SW480 (cell line): Measurements from ENCODE around the gene FAM120C.

Source experiments
- DNase-seq: peaks from one replicate; pipeline ENCODE4 v3.0.0-alpha.2; 2016; ENCODE audit warnings: low spot score

Gene FAM120C

GRCh38 chrX:54157561-54157960 is 25.5 kb downstream of the FAM120C start:
- DNase-seq: no peak

GRCh38 chrX:54134269-54134668 is 48.8 kb downstream of the FAM120C start:
- DNase-seq: no peak

DNA sequence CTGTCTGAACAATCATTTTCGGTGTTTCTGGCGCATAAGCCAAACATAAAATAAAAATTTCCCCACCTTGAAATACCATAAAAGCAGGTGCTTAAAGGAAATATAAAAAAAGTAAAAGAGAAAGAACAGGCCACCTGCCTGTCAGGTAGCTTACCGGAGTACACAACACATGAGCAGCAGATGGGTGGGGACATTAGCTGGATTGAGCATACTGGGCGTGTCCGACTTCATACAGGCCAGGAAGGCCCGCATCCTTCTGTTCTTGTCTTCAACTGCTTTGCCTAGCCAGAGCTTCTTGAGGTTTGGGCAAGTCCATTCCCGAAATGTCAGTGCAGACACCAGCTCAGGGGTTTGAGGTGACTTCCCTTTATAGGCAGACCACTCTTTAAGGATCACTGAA is 66.7 kb downstream of the FAM120C start:
- no peak for DNase-seq

GRCh38 chrX:54093571-54093970 is 89.5 kb downstream of the FAM120C start:
- DNase-seq: no peak

DNA sequence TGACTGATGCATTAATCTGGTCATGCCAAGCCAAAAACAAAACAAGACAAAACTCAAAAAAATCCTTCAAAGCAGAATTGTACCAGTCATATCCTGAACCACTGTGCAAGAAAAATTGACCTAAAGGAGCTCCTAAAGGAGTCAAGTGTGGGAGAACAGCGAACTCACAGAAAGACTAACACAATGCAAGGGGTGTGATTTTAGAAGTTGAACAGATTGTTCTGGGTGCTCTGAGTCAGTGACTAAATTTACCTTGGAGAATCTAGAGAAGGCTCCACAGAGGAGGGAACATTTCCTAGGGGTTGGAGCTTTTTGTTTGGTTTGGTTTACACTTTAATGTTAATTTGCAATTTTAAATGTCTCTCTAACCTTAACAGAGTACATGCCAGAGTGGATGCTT is 89.9 kb downstream of the FAM120C start:
- DNase-seq: no peak

- no peak for DNase-seq
Observed at GRCh38 chrX:54090880-54091279, 92.2 kb downstream of the FAM120C start.

DNA sequence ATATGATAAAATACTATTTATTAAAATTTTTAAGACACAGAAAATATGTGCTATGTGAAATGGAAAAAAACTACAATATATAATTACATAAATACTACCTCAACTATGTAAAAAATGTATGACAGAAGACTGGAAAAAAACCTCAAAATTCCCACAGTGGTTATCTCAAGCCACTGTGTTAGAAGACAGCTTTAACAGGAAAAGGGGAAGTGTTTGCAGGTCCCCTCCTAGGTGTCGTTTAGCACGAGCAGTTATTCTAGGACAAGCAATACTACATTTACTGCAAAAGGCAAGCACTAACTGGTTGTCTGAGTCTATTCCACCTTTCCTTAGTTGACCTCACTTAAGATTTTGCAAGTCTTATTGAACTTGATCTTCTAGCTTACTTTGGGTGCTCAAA is 93.9 kb downstream of the FAM120C start:
- no peak for DNase-seq

- no peak for DNase-seq
Observed at GRCh38 chrX:54087661-54088060, 95.4 kb downstream of the FAM120C start.

DNA sequence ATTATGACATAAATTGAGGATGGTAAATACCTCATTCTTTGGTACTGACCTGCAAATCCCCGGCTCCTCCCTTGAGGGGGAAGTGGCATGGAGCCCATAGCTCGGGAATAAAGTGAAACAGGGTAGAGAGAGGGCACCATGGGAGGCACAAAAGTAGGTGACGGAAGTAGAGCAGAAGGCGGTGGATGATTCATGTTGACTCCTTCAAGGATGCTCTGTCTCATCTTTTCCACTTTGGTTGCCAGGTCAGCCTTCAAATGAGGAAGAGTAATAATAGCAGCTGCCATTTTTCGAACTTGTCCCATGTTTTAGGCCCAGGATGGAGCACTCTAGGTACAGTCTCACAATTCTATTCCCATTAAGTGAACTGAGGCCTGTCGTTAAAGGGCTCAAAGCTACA is 97.4 kb downstream of the FAM120C start:
- DNase-seq: no peak

DNA sequence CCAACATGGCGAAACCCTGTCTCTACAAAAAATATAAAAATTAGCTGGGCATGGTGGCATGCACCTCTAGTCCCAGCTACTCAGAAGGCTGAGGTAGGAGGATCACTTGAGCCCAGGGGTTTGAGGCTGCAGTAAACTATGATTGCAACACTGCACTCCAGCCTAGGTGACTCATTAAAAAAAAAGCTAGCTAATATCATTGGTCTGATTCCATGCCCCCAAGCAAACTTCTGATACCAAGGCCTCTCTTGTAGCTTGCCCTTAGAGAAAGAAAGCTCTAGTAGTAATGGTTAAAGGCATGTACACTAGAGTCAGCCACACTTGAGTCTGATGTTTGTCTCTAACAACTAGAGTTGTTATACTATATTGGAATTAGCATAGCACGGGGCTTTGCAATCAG is 106.2 kb downstream of the FAM120C start:
- no peak for DNase-seq

GRCh38 chrX:54074826-54075225 is 108.2 kb downstream of the FAM120C start:
- DNase-seq: no peak

DNA sequence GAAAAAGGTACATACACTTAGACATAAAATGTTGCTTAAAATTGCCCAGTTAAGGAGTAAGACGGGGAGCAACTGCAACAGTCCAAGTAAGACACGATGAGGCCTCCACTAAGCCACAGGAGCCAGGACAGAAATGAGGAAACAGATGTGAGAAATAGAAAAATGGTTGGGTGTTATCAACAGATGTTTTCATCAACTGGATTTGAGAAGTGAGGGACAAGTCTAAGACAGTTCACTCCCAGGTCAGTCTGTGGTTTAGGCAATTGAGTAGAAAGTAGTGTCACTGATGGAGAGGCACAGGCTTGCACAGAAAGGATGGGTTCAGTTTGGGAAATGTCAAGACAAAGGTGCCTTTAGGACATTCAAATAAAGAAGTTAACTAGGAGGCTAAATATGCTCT is 115.3 kb downstream of the FAM120C start:
- no peak for DNase-seq

DNA sequence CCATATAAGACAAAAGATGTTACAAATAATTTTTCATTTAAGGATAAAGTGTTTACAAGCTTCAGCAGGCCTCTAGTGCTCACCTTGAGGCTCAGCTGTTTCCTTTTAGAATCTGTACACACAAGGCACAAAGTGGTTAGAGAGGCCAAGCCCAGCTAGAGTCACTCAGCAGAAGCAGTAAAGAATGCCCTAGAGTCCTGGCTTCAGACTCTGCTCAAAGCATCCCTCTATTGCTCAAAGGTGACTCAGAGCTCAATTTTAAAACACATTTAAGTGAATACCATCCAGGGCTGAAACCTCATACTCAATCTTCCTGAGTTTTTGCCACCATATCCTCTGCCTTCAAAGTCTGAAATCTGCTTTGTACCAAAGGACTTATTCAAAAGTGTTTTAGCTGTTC is 116.2 kb downstream of the FAM120C start:
- no peak for DNase-seq

GRCh38 chrX:54064564-54064963 is 118.5 kb downstream of the FAM120C start:
- no peak for DNase-seq

GRCh38 chrX:54063361-54063760 is 119.7 kb downstream of the FAM120C start:
- no peak for DNase-seq

GRCh38 chrX:54049801-54050200 is 133.3 kb downstream of the FAM120C start:
- no peak for DNase-seq

DNA sequence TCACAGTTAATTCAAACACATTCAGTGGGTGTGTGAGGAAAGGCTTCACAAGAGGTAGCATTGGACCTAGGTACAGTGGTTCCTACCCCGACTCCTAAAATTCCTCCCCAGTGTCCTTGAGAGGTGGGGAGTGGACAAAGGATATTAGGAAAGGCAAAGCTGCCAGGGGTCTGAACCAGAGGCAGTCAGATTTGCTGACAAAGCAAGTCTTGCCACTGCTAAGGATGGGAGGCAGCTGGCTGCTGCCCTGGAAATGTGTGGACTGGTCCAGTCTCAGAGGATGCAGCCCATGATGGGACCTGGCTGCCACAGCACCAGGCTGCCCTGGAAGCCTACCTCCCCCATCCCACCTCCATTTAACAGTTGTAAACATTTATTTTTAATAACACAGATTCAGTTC is 134.6 kb downstream of the FAM120C start:
- no peak for DNase-seq

DNA sequence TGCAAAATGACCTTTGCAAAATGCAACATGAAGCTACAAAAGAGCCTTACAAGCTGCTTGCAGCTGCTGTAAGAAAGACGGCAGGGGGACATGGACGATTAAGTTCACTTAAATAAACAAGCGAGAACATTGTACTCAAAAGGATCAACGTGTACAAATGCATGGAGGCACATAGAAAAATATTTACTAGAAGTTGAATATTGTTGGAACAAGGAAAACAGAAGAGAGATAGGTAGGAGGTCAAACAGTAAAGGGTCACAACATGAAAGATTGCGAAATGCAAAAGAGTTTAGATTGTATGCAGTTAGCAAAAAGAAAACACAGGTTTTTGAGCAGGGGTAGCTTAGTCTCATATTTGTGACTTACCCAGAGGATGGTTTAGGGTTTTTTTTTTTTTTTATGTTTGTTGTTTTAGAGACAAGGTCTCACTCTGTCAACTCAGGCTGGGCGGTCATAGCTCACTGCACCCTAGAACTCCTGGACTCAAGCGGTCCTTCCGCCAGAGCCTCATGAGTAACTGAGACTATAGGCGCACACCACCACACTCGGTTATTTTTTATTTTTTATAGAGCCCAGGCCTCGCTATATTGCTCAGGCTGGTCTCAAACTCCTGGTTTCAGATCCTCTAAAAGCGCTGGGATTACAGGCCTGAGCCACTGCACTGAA is 137.4 kb downstream of the FAM120C start:
- DNase-seq: no peak

DNA sequence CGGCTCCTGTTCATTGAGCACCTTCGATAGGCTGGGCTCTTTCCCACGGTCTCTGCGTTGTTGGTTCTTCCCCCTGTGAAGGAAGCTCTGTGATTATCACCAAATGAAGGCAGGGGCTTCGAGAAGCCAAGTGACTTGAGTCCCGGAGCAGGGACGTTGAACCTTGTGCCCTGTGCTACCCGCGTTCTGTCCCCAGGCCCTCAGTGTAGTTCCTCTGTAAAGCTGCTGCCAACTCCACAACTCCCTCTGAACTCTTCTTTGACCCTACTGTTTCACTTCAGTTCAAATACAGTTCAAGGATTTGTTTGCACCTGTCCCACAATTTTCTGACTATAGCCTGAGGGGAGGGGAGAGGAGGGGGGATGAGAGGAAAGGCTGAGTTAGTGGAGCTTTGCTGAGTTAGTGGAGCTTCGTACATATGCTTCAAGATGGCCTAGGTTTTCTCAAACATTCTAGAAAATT is 138.1 kb downstream of the FAM120C start:
- DNase-seq: no peak

GRCh38 chrX:54044126-54044876 is 138.8 kb downstream of the FAM120C start, which contains the start of gene PHF8:
TSS of gene PHF8 (minus strand) at chrX:54044473. CDS start at chrX:54042728, 1,745 bp downstream.
- peak; percentile 94 for DNase-seq

DNA sequence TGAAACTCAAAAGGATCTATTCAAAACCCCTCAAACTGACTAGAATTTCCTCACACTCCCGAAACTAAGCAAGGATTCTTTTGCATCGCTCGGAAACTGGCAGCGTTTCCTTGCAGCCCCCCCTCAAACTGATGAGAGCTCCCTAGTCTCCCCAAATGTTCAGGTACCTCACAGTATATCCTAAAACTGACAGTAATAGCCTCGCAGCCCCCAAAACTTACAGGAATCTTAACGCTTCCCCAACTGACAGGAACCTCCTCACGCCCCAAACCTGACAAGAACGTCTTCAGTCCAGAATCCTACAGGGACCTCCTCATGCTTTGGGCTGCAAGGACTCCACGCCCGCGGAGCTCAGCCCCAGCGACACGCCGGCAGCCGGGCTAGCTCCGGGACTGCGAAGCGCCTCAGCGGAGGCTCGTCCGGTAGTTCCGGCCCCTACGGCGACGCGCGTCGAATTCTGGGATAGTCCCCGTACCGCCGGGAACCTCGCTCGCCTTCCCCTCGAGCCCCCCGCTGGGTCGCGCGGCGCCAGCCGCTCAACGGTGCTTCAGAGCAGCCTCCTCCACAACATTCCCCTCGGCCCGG is 139.4 kb downstream of the FAM120C start:
- DNase-seq: peak; percentile 29

- DNase-seq: no peak
Observed at GRCh38 chrX:54043056-54043455, 140.0 kb downstream of the FAM120C start.

GRCh38 chrX:54042609-54043021 is 140.4 kb downstream of the FAM120C start:
- peak; percentile 66 for DNase-seq
